H9 (cell line): ENCODE data around the gene DAND5. TPM values are rescaled to one million over a fixed set of nuclear protein-coding genes. Genes with fewer than 3 reads are reported as not detected.

Source experiments
- DNase-seq: peaks from one replicate; pipeline ENCODE4 v3.0.0-alpha.2; 2017
- H2AFZ ChIP-seq: one replicate; pipeline ENCODE4 v1.6.1; 2013; ENCODE audit warnings: mild to moderate bottlenecking, low read length, control low read depth, moderate library complexity
- H2AK5ac ChIP-seq: 2 replicates; pipeline ENCODE4 v1.6.1; 2013; ENCODE audit warnings: low read length, control low read depth, mixed read lengths; ENCODE audit not compliant: insufficient read length
- H2BK120ac ChIP-seq: one replicate; pipeline ENCODE4 v1.6.1; 2013; ENCODE audit warnings: low read depth, mild to moderate bottlenecking, low read length, control low read depth, inconsistent platforms; ENCODE audit not compliant: poor library complexity, severe bottlenecking
- H2BK12ac ChIP-seq: 2 replicates; pipeline ENCODE4 v1.6.1; 2013; ENCODE audit warnings: low read length, control low read depth, mixed read lengths, low read depth; ENCODE audit not compliant: insufficient read length
- H2BK15ac ChIP-seq: 2 replicates; pipeline ENCODE4 v1.6.1; 2013; ENCODE audit warnings: low read depth, low read length, control low read depth
- H2BK20ac ChIP-seq: one replicate; pipeline ENCODE4 v1.6.1; 2013; ENCODE audit warnings: low read depth, mild to moderate bottlenecking, low read length, control low read depth, inconsistent platforms; ENCODE audit not compliant: poor library complexity, severe bottlenecking
- H2BK5ac ChIP-seq: 2 replicates; pipeline ENCODE4 v1.6.1; 2013; ENCODE audit warnings: low read length, control low read depth, mixed read lengths; ENCODE audit not compliant: insufficient read length
- H3K14ac ChIP-seq: 2 replicates; pipeline ENCODE4 v1.6.1; 2013; ENCODE audit warnings: low read length, control low read depth; ENCODE audit not compliant: insufficient read depth
- H3K18ac ChIP-seq: 2 replicates; pipeline ENCODE4 v1.6.1; 2013; ENCODE audit warnings: low read depth, mild to moderate bottlenecking, mixed read lengths, low read length, control low read depth; ENCODE audit not compliant: insufficient read length
- H3K23ac ChIP-seq: 2 replicates; pipeline ENCODE4 v1.6.1; 2013; ENCODE audit warnings: low read length, control low read depth, mixed read lengths, low read depth; ENCODE audit not compliant: insufficient read length
- H3K23me2 ChIP-seq: 2 replicates; pipeline ENCODE4 v1.6.1; 2013; ENCODE audit warnings: low read depth, mild to moderate bottlenecking, mixed read lengths, low read length, control low read depth; ENCODE audit not compliant: insufficient read length, poor library complexity, severe bottlenecking
- H3K27ac ChIP-seq: 2 replicates; pipeline ENCODE4 v1.5.1; 2013; ENCODE audit warnings: low read length, control low read depth, mixed read lengths, low read depth; ENCODE audit not compliant: insufficient read length
- H3K27me3 ChIP-seq: 2 replicates; pipeline ENCODE4 v1.6.1; 2013; ENCODE audit warnings: low read length, control low read depth, inconsistent platforms; ENCODE audit not compliant: insufficient read depth
- H3K4ac ChIP-seq: 2 replicates; pipeline ENCODE4 v1.6.1; 2013; ENCODE audit warnings: low read depth, mild to moderate bottlenecking, control low read depth, inconsistent platforms, low read length, moderate library complexity
- H3K4me1 ChIP-seq: 2 replicates; pipeline ENCODE4 v1.6.1; 2013; ENCODE audit warnings: low read length, control low read depth, inconsistent platforms; ENCODE audit not compliant: insufficient read depth
- H3K4me2 ChIP-seq: 2 replicates; pipeline ENCODE4 v1.6.1; 2013; ENCODE audit warnings: low read length, control low read depth, mixed read lengths; ENCODE audit not compliant: insufficient read length, insufficient read depth
- H3K56ac ChIP-seq: 2 replicates; pipeline ENCODE4 v1.6.1; 2013; ENCODE audit warnings: low read depth, mild to moderate bottlenecking, mixed read lengths, low read length, control low read depth; ENCODE audit not compliant: insufficient read length
- H3K79me1 ChIP-seq: 2 replicates; pipeline ENCODE4 v1.6.1; 2013; ENCODE audit warnings: low read depth, mild to moderate bottlenecking, moderate library complexity, low read length, control low read depth, inconsistent platforms; ENCODE audit not compliant: insufficient read depth, poor library complexity, severe bottlenecking
- H3K79me2 ChIP-seq: 2 replicates; pipeline ENCODE4 v1.6.1; 2013; ENCODE audit warnings: low read length, control low read depth, inconsistent platforms; ENCODE audit not compliant: insufficient read depth
- H3K9ac ChIP-seq: 2 replicates; pipeline ENCODE4 v1.6.1; 2013; ENCODE audit warnings: low read length, control low read depth, mixed read lengths; ENCODE audit not compliant: insufficient read length; ENCODE audit errors: extremely low read depth
- H3K9me3 ChIP-seq: one replicate; pipeline ENCODE4 v1.6.1; 2013; ENCODE audit warnings: low read depth, low read length, inconsistent platforms; ENCODE audit not compliant: control insufficient read depth
- H3T11ph ChIP-seq: one replicate; pipeline ENCODE4 v1.6.1; 2013; ENCODE audit warnings: mild to moderate bottlenecking, low read length, control low read depth, inconsistent platforms
- H4K20me1 ChIP-seq: one replicate; pipeline ENCODE4 v1.6.1; 2013; ENCODE audit not compliant: control insufficient read depth, insufficient read length, insufficient read depth
- H4K5ac ChIP-seq: 2 replicates; pipeline ENCODE4 v1.6.1; 2013; ENCODE audit warnings: low read depth, mild to moderate bottlenecking, mixed read lengths, low read length, control low read depth; ENCODE audit not compliant: insufficient read length
- H4K8ac ChIP-seq: replicated peaks from 2 replicates; pipeline ENCODE4 v1.6.1; 2013; ENCODE audit warnings: low read length, control low read depth, mixed read lengths, low read depth; ENCODE audit not compliant: insufficient read length
- H4K91ac ChIP-seq: 2 replicates; pipeline ENCODE4 v1.6.1; 2013; ENCODE audit warnings: low read depth, mild to moderate bottlenecking, moderate library complexity, mixed read lengths, low read length, control low read depth; ENCODE audit not compliant: insufficient read length
- H3K27ac Mint-ChIP-seq, 3 experiments: 2 replicates in 2 of 3; 3 replicates in 1 of 3; pipeline ENCODE4 v1.8.0; 2020 to 2021; ENCODE audit warnings: mixed read lengths in 3 of 3, mild to moderate bottlenecking in 1 of 3, moderate library complexity in 1 of 3
- H3K27me3 Mint-ChIP-seq: 2 replicates; pipeline ENCODE4 v1.8.0; 2021; ENCODE audit warnings: low read depth, mild to moderate bottlenecking, moderate library complexity, mixed read lengths
- H3K36me3 Mint-ChIP-seq, 3 experiments: 2 replicates in 2 of 3; 3 replicates in 1 of 3; pipeline ENCODE4 v1.8.0; 2020 to 2021; ENCODE audit warnings: low read depth in 3 of 3, mixed read lengths in 3 of 3; ENCODE audit not compliant: insufficient read depth in 1 of 3
- H3K4me1 Mint-ChIP-seq, 2 experiments: 2 replicates each; pipeline ENCODE4 v1.8.0; 2020; ENCODE audit warnings: mixed read lengths in 2 of 2
- H3K4me3 Mint-ChIP-seq, 2 experiments: 2 replicates in 1 of 2; 3 replicates in 1 of 2; pipeline ENCODE4 v1.8.0; 2020 to 2021; ENCODE audit warnings: mild to moderate bottlenecking in 2 of 2, mixed read lengths in 2 of 2, moderate library complexity in 1 of 2
- H3K9me3 Mint-ChIP-seq, 2 experiments: 2 replicates in 1 of 2; 3 replicates in 1 of 2; pipeline ENCODE4 v1.8.0; 2020; ENCODE audit warnings: mild to moderate bottlenecking in 2 of 2, mixed read lengths in 2 of 2, moderate library complexity in 1 of 2
- WGBS: extraction: QIAGEN DNeasy Blood & Tissue Kit; methylation state at CpG from one replicate; pipeline ENCODE4 v1.1.7; 2013; ENCODE audit warnings: missing lambda C conversion rate, low lambda C conversion rate, mixed read lengths; ENCODE audit not compliant: insufficient read length; ENCODE audit errors: extremely low coverage; 5-methylcytosine and 5-hydroxymethylcytosine counted together
- total RNA-seq: library from RNA; stranded (reverse); gene quantifications from 2 replicates; pipeline ENCODE4 v1.2.1, GENCODE V29; 2021
- TF ChIP-seq, protein P1 (sequence below): fragments of 200-600 bp; sonication (generic); conservative IDR thresholded peaks from 3 replicates; pipeline ENCODE4 v1.8.0; 2021; ENCODE audit warnings: antibody characterized with exemption, mild to moderate bottlenecking

DAND5 gene
- total RNA-seq, 1 experiment from 2014 or later = 0.11 TPM

DNA sequence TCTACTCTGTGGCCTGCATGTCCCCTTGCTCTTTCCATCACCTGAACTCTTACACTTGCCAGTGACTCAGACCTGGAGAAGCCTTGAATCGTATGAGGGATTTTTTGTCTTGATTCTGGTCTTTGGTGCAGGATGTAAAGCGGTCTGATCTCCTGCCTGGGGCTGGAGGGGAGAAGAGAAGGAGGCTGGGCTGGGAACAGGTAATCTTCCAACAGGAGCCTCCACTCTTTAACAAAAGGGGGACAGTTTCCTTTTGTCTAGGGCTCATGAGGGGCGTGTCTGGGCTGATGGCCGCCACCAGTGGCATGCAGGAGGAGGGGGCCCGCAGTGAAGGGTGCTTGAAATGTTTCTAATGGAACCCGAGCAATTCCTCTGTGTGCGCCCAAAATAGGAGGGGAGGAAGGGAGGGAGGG lies 50.6 kb downstream of the DAND5 start:
- peaks cover 2% of the 10 kb centered on the region for H4K20me1 ChIP-seq

More for the DNA sequence above, 50.6 kb downstream of the DAND5 start:
- peaks cover 3 to 10% of the 10 kb centered on the region in 2 experiments; a peak in 2 of 5 replicates for H3K9me3 Mint-ChIP-seq
- H4K91ac ChIP-seq = no peak overlapping the region
- no peak overlapping the region for H2BK120ac ChIP-seq
- H4K8ac ChIP-seq = no peak overlapping the region
- H3K9ac ChIP-seq = no peak overlapping the region
- H4K5ac ChIP-seq = no peak overlapping the region
- no peak overlapping the region for H2BK5ac ChIP-seq
- H3K4ac ChIP-seq = no peak overlapping the region
- no peak overlapping the region for H3K18ac ChIP-seq
- no peaks in the 10 kb centered on the region for H3K79me1 ChIP-seq
- no peaks in the 10 kb centered on the region for H3K9me3 ChIP-seq
- peak overlapping the region; percentile 29 for H3K4me2 ChIP-seq
- H3K23ac ChIP-seq = no peak overlapping the region
- peak; percentile 88 for DNase-seq
- no peak overlapping the region for H3K27ac ChIP-seq
- H3K79me2 ChIP-seq = no peaks in the 10 kb centered on the region
- no peak overlapping the region for H3K56ac ChIP-seq
- H2AK5ac ChIP-seq = no peak overlapping the region
- peaks cover 8% of the 10 kb centered on the region for H3K4me1 ChIP-seq
- H3T11ph ChIP-seq = no peak overlapping the region
- no peak overlapping the region for H2BK20ac ChIP-seq
- H3K36me3 Mint-ChIP-seq = no peaks in the 10 kb centered on the region
- no peak overlapping the region for H2BK12ac ChIP-seq
- no CpG with 5 or more reads among the region's 7 CpGs for WGBS
- no peak overlapping the region for H3K14ac ChIP-seq
- peaks cover 81% of the 10 kb centered on the region for H3K27me3 ChIP-seq
- H2BK15ac ChIP-seq = no peak overlapping the region
- TF ChIP-seq, protein P1, sequence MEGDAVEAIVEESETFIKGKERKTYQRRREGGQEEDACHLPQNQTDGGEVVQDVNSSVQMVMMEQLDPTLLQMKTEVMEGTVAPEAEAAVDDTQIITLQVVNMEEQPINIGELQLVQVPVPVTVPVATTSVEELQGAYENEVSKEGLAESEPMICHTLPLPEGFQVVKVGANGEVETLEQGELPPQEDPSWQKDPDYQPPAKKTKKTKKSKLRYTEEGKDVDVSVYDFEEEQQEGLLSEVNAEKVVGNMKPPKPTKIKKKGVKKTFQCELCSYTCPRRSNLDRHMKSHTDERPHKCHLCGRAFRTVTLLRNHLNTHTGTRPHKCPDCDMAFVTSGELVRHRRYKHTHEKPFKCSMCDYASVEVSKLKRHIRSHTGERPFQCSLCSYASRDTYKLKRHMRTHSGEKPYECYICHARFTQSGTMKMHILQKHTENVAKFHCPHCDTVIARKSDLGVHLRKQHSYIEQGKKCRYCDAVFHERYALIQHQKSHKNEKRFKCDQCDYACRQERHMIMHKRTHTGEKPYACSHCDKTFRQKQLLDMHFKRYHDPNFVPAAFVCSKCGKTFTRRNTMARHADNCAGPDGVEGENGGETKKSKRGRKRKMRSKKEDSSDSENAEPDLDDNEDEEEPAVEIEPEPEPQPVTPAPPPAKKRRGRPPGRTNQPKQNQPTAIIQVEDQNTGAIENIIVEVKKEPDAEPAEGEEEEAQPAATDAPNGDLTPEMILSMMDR = no peak
- H3K4me3 Mint-ChIP-seq = peak overlapping the region in 1 of 2 experiments; percentile 36; a peak in 3 of 5 replicates
- H3K27ac Mint-ChIP-seq = peak overlapping the region in 1 of 3 experiments; percentile 8; a peak in 1 of 7 replicates
- peaks cover 100% of the 10 kb centered on the region for H3K27me3 Mint-ChIP-seq
- H2AFZ ChIP-seq = no peak overlapping the region
- H3K23me2 ChIP-seq = peaks cover 7% of the 10 kb centered on the region
- peaks cover 50 to 87% of the 10 kb centered on the region in 2 experiments for H3K4me1 Mint-ChIP-seq
